ENCODE measurements around the gene CSE1L. TPM values are rescaled to one million over a fixed set of nuclear protein-coding genes. Genes with fewer than 3 reads are reported as not detected.
"Not testable (repeated sequence)": the region's sequence is repeated elsewhere in the genome, so short reads cannot be mapped to it uniquely, and the experiment has no call there.

Gene CSE1L
- total RNA-seq, 1 donor from 2014 or later: 64.1 TPM

DNA sequence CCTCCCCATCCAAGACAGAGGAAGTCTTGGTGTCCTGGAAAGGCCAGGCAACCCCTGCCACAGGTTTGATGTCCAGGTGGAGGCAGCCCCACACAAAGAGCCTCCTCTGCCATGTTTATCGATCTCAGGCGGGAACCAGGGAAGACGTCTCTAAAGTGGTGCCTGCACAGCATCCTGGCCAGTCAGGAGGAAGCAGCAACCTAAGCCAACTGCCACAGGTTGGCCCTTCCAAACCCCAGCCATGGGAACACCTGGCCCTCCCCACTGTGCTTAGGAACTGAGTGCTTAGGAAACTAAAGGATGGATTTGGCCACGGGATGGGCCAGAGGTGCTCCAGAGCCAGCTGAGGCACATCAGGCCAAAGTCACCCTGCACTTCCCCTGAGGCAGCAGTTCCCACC, 56.9 kb downstream of the CSE1L start:
- no peak overlapping the region for H3K27ac Mint-ChIP-seq (ENCODE audit: unreplicated experiment)
- H3K4me3 Mint-ChIP-seq (ENCODE audit: unreplicated experiment): no peak overlapping the region

DNA sequence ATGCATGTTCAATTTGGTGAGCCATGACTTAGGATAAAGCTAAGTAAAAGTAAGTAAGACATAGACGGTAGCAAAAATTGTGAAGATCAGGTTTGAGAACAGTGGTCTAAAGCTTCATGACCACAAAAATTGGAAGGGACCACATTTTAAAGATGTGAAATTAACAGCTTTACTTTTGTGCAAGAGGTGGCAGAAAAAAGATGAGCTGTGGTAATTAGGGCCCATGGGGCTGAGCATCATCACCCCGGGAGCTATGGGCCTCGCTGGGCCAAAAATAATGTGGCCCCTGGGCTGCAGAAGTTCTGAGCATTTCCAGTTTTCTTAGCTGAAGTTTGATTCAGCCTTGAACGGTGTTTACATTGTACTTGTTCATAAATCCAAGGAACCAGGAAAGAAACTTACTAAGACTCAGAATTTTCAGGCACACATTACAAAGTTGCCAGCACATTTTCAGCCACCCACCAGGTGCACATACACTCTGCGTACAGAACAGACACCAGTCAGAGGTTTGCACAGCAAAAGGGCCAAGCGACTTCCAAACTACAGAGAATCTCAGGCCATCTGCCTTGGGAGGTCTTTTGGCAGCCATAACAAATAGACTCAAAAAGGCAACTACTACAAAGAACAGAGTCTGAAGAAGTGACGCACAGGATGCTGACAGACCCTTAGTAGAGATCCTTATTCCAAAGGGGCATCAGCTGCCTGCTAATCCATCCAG, 57.7 kb downstream of the CSE1L start:
- H3K4me1 Mint-ChIP-seq (ENCODE audit: low read depth, unreplicated experiment): no peaks in the 10 kb centered on the region
- H3K9me3 Mint-ChIP-seq (ENCODE audit: unreplicated experiment): no peaks in the 10 kb centered on the region
- H3K79me2 ChIP-seq (ENCODE audit: insufficient read depth, low read length): peaks cover 11% of the 10 kb centered on the region
- FAIRE-seq (no peak), DNase-seq (ENCODE audit: low read depth) (no peak)
- peaks cover 34% of the 10 kb centered on the region for H3K36me3 Mint-ChIP-seq (ENCODE audit: low read depth, unreplicated experiment)
- H2AFZ ChIP-seq (ENCODE audit: low read depth, low read length): no peak overlapping the region
- no peaks in the 10 kb centered on the region for H3K27me3 ChIP-seq (ENCODE audit: insufficient read depth, low read length)
- H3K4me3 Mint-ChIP-seq (ENCODE audit: unreplicated experiment): no peak overlapping the region
- no peak overlapping the region for H3K9ac ChIP-seq (ENCODE audit: low read length)
- H3K27ac ChIP-seq (ENCODE audit: low read depth, low read length): no peak overlapping the region
- no peaks in the 10 kb centered on the region for H3K27me3 Mint-ChIP-seq (ENCODE audit: low read depth, unreplicated experiment)
- H4K20me1 ChIP-seq (ENCODE audit: insufficient read depth, low read length): peaks cover 14% of the 10 kb centered on the region
- H3K36me3 ChIP-seq (ENCODE audit: insufficient read depth, low read length): peaks cover 32% of the 10 kb centered on the region
- no peak overlapping the region for H3K4me2 ChIP-seq (ENCODE audit: low read length)
- no peaks in the 10 kb centered on the region for H3K9me3 ChIP-seq (ENCODE audit: insufficient read depth, low read depth, low read length)
- no peak for TF ChIP-seq EZH2 (IDR thresholded peaks at IDR 0.05; ENCODE audit: insufficient read depth, low read length)
- TF ChIP-seq, protein P1, sequence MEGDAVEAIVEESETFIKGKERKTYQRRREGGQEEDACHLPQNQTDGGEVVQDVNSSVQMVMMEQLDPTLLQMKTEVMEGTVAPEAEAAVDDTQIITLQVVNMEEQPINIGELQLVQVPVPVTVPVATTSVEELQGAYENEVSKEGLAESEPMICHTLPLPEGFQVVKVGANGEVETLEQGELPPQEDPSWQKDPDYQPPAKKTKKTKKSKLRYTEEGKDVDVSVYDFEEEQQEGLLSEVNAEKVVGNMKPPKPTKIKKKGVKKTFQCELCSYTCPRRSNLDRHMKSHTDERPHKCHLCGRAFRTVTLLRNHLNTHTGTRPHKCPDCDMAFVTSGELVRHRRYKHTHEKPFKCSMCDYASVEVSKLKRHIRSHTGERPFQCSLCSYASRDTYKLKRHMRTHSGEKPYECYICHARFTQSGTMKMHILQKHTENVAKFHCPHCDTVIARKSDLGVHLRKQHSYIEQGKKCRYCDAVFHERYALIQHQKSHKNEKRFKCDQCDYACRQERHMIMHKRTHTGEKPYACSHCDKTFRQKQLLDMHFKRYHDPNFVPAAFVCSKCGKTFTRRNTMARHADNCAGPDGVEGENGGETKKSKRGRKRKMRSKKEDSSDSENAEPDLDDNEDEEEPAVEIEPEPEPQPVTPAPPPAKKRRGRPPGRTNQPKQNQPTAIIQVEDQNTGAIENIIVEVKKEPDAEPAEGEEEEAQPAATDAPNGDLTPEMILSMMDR (IDR thresholded peaks at IDR 0.05; ENCODE audit: insufficient read depth, low read depth, low read length): no peak
- H3K4me3 ChIP-seq (ENCODE audit: insufficient read depth, low read depth, low read length): no peak overlapping the region
- no peaks in the 10 kb centered on the region for H3K4me1 ChIP-seq (ENCODE audit: insufficient read depth, low read length)
- H3K27ac Mint-ChIP-seq (ENCODE audit: unreplicated experiment): no peak overlapping the region

More for the DNA sequence above, 56.9 kb downstream of the CSE1L start:
- Histone ChIP-seq H3K4me2 (ENCODE audit: low read length) (no peak overlapping the region), H3K4me3 (ENCODE audit: insufficient read depth, low read depth, low read length) (no peak overlapping the region), H3K9me3 (ENCODE audit: insufficient read depth, low read depth, low read length) (no peaks in the 10 kb centered on the region), H3K9ac (ENCODE audit: low read length) (no peak overlapping the region), H3K27ac (ENCODE audit: low read depth, low read length) (no peak overlapping the region), H3K36me3 (ENCODE audit: insufficient read depth, low read length) (peaks cover 38% of the 10 kb centered on the region), H4K20me1 (ENCODE audit: insufficient read depth, low read length) (peaks cover 20% of the 10 kb centered on the region), H3K79me2 (ENCODE audit: insufficient read depth, low read length) (peaks cover 17% of the 10 kb centered on the region), H2AFZ (ENCODE audit: low read depth, low read length) (no peak overlapping the region), H3K27me3 (ENCODE audit: insufficient read depth, low read length) (no peaks in the 10 kb centered on the region), H3K4me1 (ENCODE audit: insufficient read depth, low read length) (no peaks in the 10 kb centered on the region)
- Mint-ChIP-seq H3K27me3 (ENCODE audit: low read depth, unreplicated experiment) (no peaks in the 10 kb centered on the region), H3K4me1 (ENCODE audit: low read depth, unreplicated experiment) (no peaks in the 10 kb centered on the region), H3K36me3 (ENCODE audit: low read depth, unreplicated experiment) (peaks cover 33% of the 10 kb centered on the region), H3K9me3 (ENCODE audit: unreplicated experiment) (no peaks in the 10 kb centered on the region)
- DNase-seq (ENCODE audit: low read depth): no peak
- FAIRE-seq: no peak
- no peak for TF ChIP-seq EZH2 (IDR thresholded peaks at IDR 0.05; ENCODE audit: insufficient read depth, low read length)
- TF ChIP-seq, protein P1 (IDR thresholded peaks at IDR 0.05; ENCODE audit: insufficient read depth, low read depth, low read length): no peak

DNA sequence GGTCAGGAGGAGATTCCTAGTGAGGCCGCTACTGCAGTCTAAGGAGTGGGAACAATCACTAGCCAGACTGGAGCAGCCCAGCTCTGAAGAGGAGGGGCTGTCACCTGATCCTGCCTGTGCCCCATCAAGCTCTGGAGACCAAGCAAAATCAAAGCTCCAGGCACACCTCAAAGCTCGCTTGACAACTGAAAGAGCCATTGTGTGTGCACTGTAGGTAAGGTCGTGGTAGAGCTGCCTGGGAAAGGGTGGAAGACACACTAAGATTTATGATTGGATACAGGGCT, 58.2 kb downstream of the CSE1L start:
- peaks cover 36% of the 10 kb centered on the region for H3K36me3 Mint-ChIP-seq (ENCODE audit: low read depth, unreplicated experiment)
- no peak overlapping the region for H3K4me3 Mint-ChIP-seq (ENCODE audit: unreplicated experiment)
- H3K36me3 ChIP-seq (ENCODE audit: insufficient read depth, low read length): peaks cover 29% of the 10 kb centered on the region

DNA sequence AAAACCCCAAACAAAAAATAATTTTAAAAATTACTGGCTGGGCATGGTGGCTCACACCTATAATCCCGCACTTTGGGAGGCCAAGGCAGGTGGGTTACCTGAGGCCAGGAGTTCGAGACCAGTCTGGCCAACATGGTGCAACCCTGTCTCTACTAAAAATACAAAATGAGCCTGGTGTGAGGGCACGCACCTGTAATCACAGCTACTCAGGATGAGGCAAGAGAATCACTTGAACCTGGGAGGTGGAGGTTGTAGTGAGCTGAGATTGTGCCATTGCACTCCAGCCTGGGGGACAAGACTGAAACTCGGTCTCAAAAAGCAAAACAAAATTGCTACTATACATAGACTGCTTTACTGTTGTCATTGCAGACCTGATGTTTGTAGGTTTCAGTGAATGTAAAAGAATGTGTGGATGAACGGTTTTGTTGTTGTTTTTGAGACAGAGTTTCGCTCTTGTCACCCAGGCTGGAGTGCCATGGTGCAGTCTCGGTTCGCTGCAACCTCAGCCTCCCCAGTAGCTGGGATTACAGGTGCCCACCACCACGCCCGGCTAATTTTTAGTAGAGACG, 59.0 kb downstream of the CSE1L start:
- DNase-seq (ENCODE audit: low read depth); H3K79me2 ChIP-seq (ENCODE audit: insufficient read depth, low read length); H3K4me3 Mint-ChIP-seq (ENCODE audit: unreplicated experiment); H3K9me3 ChIP-seq (ENCODE audit: insufficient read depth, low read depth, low read length); FAIRE-seq; H3K27ac Mint-ChIP-seq (ENCODE audit: unreplicated experiment); H2AFZ ChIP-seq (ENCODE audit: low read depth, low read length); H3K9ac ChIP-seq (ENCODE audit: low read length); H3K4me2 ChIP-seq (ENCODE audit: low read length); H3K4me1 Mint-ChIP-seq (ENCODE audit: low read depth, unreplicated experiment); H3K4me3 ChIP-seq (ENCODE audit: insufficient read depth, low read depth, low read length); H3K27me3 ChIP-seq (ENCODE audit: insufficient read depth, low read length); H3K4me1 ChIP-seq (ENCODE audit: insufficient read depth, low read length); H3K9me3 Mint-ChIP-seq (ENCODE audit: unreplicated experiment); H3K27me3 Mint-ChIP-seq (ENCODE audit: low read depth, unreplicated experiment); H3K27ac ChIP-seq (ENCODE audit: low read depth, low read length): not testable (repeated sequence)
- H3K36me3 Mint-ChIP-seq (ENCODE audit: low read depth, unreplicated experiment): peaks cover 38% of the 10 kb centered on the region
- Histone ChIP-seq H3K36me3 (ENCODE audit: insufficient read depth, low read length) (peaks cover 30% of the 10 kb centered on the region), H4K20me1 (ENCODE audit: insufficient read depth, low read length) (peaks cover 11% of the 10 kb centered on the region)

More for the DNA sequence above, 58.2 kb downstream of the CSE1L start:
- H3K27me3 Mint-ChIP-seq (ENCODE audit: low read depth, unreplicated experiment): no peaks in the 10 kb centered on the region
- Histone ChIP-seq H3K27me3 (ENCODE audit: insufficient read depth, low read length) (no peaks in the 10 kb centered on the region), H3K4me1 (ENCODE audit: insufficient read depth, low read length) (no peaks in the 10 kb centered on the region), H2AFZ (ENCODE audit: low read depth, low read length) (no peak overlapping the region), H3K4me3 (ENCODE audit: insufficient read depth, low read depth, low read length) (no peak overlapping the region), H3K27ac (ENCODE audit: low read depth, low read length) (no peak overlapping the region), H3K79me2 (ENCODE audit: insufficient read depth, low read length) (peaks cover 11% of the 10 kb centered on the region), H4K20me1 (ENCODE audit: insufficient read depth, low read length) (peaks cover 11% of the 10 kb centered on the region), H3K4me2 (ENCODE audit: low read length) (no peak overlapping the region), H3K9me3 (ENCODE audit: insufficient read depth, low read depth, low read length) (no peaks in the 10 kb centered on the region), H3K9ac (ENCODE audit: low read length) (no peak overlapping the region)
- DNase-seq (ENCODE audit: low read depth) (no peak), FAIRE-seq (no peak)
- no peaks in the 10 kb centered on the region for H3K9me3 Mint-ChIP-seq (ENCODE audit: unreplicated experiment)
- H3K4me1 Mint-ChIP-seq (ENCODE audit: low read depth, unreplicated experiment): no peaks in the 10 kb centered on the region
- TF ChIP-seq EZH2 (IDR thresholded peaks at IDR 0.05; ENCODE audit: insufficient read depth, low read length): no peak
- TF ChIP-seq, protein P1 (IDR thresholded peaks at IDR 0.05; ENCODE audit: insufficient read depth, low read depth, low read length): no peak
- H3K27ac Mint-ChIP-seq (ENCODE audit: unreplicated experiment): no peak overlapping the region

Data from astrocyte (in vitro differentiated cells and primary cell).